Skin of body (tissue), 2 donors: Measurements from ENCODE around the gene PCBP3. TPM values are rescaled to one million over a fixed set of nuclear protein-coding genes. Genes with fewer than 3 reads are reported as not detected.

Experiments
- DNase-seq: peaks from one replicate; lab custom pipeline; 2025; lab: John Stamatoyannopoulos, UW
- total RNA-seq: library from RNA; depleted of rRNA; stranded (reverse); fragments of >200 nt; gene quantifications from one replicate; pipeline ENCODE4 v1.2.3, GENCODE V29; 2014

The PCBP3 gene
- total RNA-seq, 1 donor from 2014 or later, result 3.4 TPM

- DNase-seq, result no peak
Measured at GRCh38 chr21:45859041-45859761, 215.7 kb downstream of the PCBP3 start.

DNA sequence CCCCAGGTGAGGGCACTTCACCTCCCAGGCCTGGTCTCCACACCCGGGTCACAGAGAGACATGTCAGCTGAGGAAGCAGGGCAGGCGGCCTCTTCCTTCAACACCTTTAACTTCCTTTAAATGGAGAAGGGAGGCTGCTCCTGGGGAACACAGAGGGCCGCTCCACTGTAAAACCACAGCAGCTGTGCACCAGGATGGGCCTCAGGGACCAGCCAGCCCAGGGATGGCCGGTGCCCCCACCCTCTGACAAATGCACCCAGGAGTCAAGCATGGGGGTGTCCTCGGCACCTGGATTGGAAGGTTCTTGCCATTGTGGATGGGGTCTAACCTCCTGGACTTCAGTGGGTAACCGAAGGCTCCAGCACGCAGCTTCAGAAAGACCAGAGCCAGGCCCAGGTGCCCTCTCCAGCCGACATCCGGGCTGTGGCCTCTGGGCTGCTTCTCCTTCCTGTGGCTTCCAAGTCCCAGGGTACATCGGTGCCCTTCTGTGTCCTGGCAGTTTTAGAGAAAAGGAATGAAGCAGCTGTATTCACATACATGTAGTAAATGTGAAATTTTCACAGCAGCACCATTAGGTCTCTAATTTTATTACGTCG is 216.3 kb downstream of the PCBP3 start:
- no peak for DNase-seq

DNA sequence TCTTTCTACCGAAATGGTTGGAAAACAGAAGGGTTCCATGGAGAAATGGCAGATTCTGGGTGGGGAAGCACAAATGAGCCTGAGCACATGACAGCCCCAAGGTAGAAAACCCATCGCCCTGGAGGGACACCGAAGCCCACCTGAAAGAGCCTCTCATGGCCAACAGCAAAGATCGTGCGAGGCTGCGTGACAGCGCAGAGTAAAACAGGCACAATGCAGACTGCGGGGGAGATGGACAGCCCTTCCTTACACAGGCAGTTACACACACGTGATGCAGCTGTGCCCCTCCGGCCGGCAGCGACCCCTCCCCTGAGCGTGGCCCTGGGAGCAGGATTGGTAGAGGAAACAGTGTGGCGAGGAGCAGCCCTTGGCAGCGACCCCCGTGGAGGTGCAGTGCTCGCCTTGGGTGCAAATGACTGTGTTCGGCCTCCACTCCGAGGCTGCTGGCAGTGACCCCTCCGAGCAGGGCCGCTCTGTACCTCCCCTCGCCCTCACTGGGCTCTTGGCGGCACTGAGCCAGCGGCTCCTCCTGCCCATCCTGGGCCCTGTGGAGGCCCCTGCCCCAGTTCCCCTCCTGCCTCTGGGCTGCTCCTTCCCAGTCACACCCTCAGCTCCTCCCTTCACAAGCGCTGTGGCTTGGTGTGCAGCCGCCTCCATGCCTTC is 217.1 kb downstream of the PCBP3 start:
- DNase-seq, result no peak

DNA sequence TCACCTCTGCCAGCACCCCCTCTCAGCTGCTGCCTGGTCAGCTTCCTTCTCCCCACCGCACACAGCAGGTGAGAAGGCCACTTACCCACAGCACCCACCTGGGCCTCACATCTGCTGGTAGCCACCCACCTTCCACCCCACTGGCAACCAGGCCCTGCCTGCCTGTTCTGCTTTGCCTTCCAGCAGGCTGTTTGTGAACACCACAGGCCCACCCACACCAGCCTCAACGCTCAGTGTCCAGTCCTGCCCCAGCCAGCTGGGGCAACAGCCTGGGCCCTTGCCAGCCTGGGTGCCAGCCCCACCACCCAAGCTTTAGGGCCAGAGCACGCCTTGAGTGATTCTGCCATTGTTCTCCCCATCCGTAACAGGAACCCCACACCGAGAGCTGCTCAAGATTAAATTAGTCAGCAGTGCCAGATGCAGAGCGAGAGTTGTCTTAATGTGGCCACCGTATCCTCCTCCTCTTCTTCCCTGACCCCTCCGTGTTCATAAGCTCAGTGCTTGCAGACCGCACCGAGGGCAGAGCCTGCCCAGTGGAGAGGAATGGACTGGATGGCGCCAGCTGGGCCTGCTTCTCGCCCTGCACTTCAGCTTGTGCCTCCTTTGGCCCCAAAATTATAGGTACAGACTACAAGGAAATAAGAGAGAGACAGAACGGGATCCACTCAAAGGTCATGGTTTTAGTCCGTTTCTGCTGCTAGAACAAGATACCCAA is 217.8 kb downstream of the PCBP3 start:
- DNase-seq, result no peak

DNA sequence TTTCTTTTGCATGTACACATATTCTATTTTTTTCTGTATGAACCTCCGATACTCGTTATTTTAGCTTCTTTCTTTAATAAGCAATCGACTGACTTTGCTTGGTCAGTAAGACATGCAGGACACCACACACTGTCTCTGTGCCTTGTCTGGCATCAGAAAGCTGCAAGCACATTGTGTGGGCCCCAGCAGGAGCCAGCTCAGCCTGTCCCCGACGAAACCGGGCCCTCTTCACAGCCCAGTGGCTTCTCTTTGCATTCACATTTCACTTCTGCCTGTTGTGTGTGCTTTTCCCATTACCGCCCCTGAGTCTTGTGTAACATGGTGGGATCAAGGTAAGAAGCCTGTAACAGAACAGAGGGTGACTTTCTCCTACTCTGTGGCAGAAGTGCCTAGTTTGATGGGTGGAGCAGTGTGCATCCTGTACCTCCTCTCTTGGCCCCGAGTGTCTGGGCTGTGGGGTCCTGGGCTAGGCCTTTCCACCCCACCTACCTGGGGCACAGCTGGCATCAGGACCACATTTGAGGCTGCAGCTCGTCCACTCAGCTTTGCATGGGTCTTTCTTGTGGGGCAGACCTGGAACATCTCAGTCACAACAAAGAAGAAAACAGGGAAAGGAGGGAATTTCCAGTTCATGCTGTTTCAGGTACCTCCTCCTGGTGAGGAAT is 219.2 kb downstream of the PCBP3 start:
- DNase-seq, result no peak

DNA sequence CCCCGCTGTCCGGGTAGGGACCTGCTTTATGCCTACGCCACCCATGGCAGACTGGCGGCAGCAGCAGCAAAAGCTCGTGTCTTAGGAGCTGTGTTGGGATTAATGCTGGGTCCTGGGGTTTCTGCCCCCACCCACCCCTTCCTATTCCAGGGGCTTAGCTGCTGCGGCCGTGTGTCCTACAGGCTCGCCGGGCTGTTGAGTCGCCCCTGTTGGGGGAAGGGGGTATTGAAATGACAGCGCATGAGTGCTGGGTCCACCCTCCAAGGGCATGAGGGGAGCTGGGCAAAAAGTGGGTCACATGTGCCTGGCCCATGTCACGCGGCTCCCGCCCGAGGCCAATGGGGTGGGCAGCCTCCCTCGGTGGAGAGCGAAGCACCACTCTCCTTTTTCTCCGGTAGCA is 219.7 kb downstream of the PCBP3 start:
- DNase-seq, result no peak

GRCh38 chr21:45863751-45864150 is 220.2 kb downstream of the PCBP3 start:
- no peak for DNase-seq

DNA sequence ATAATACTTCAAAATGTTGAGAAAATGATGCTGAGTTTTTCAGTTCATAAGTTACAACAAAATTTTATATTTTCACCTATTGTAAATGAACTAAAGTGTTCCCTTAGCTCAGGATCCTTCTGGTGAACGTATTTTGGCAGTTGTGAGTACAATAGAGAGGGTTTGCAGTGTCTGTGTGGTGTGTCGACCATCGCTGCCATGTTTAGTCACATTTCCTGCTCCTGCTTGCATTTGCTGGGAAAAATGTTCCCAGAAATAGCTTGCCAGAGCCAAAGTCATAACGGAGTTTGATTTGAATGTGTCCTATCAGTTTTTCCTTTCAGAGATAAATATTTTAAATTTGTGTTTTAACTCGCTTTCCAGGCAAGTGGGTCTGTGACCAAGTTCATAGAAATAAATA is 220.9 kb downstream of the PCBP3 start:
- no peak for DNase-seq

GRCh38 chr21:45865106-45865835 is 221.7 kb downstream of the PCBP3 start:
- DNase-seq, result no peak

DNA sequence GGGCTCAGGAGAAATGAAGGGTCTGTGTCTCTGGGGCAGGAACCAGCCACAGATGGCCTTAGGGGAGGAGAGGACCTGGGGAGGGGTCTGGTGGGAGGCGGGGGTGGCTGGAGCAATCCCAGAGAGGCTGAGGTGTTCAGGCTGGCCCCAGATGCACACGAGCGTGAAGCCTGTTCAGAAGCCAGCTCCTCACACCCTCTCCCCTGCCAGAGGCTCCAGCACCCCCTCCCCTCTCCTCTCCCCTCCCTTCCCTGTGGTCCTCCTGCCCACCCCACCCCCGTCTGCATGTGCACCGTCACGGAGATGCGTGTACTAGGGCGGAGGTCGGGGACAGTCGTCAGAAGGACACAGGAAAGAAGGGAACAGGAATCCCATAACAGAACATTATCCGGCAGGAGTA is 223.0 kb downstream of the PCBP3 start:
- no peak for DNase-seq

- DNase-seq, result no peak
Measured at GRCh38 chr21:45867041-45867666, 223.6 kb downstream of the PCBP3 start.

GRCh38 chr21:45867671-45868081 is 224.2 kb downstream of the PCBP3 start:
- DNase-seq, result no peak

GRCh38 chr21:45868086-45868485 is 224.6 kb downstream of the PCBP3 start:
- DNase-seq, result no peak

GRCh38 chr21:45868488-45868887 is 225.0 kb downstream of the PCBP3 start:
- DNase-seq, result no peak

GRCh38 chr21:45869121-45870007 is 225.8 kb downstream of the PCBP3 start:
- no peak for DNase-seq

DNA sequence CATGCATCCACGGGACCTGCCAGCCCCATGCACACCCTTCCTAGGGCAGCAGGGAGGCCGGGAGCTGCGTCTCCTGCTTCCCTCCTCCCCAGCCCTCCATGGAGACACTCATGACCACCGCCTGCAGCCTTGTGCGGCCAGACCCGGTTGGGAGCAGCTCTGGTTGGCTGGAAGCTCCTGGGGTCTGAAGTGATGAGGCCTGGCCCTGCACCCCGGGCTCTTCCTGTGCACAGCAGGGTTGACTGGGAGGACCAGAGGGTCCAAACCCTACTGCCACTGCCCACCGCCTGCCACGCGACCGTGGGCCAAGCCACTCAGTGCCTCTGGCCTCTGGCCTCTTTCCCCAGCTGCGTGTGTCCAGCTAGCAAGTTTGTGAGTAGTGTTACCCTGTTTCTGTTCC is 226.9 kb downstream of the PCBP3 start:
- no peak for DNase-seq

DNA sequence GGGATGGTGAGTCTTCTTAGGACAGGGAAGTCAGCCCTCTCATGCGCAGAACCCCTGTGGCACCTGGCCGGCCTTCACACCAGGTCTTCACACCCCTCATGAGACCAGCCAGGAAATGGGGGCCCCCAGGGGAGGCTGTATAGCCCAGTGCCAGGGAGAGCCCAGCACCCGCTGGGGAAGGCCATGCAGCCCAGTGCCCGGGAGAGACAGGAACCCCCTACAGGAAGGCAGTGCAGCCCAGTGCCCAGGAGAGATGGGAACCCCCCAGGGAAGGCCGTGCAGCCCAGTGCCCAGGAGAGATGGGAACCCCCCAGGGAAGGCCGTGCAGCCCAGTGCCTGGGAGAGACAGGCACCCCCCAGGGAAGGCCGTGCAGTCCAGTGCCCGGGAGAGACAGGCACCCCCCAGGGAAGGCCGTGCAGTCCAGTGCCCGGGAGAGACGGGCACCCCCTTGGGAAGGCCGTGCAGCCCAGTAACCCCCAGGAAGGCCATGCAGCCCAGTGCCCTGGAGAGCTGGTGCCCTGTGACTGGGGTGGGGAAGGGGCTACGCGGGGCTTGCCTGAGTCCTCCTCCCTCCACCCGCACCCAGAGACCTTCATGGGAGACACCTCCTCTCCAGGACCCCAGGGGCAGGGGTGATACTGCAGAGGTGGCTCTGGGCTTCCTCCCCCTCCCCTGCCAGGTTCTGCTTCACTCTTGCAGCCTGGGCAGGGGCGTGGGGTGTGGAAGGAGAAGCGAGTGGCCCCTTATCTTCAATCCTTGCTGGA is 227.5 kb downstream of the PCBP3 start:
- no peak for DNase-seq

DNA sequence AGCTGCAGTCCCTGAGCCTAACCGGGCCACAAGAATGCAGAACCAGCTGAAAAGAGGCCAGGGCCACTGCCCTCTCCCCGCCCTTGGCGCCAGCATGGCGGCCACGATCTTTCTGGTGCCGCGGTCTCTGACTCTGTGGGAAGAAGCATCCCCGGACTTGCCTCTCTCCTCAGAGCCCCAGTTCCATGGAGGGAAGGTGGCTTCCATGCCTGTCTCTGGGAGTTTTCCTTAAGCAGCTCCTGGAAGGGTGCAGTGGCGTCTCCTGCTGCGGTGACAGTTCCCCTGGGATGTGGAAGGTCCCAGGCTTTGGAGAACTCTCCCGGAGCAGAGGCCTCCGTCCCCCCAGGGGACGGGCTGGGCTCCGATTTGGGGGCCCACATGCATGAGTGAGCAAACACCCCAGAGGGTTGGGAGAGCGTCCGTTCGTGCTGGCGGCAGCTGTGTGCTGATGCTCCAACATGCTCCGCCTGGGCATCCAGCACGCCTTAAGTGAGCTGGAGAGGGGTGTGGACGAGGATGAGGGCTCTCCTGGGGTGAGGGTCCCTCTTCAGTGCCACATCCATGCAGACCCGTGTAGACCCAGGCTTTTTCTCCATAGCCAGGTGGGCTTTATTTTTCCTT is 228.2 kb downstream of the PCBP3 start:
- DNase-seq, result no peak
